ENCODE results near the gene PIGS.
"Not testable (repeated sequence)": the region's sequence is repeated elsewhere in the genome, so short reads cannot be mapped to it uniquely, and the experiment has no call there.

PIGS gene

DNA sequence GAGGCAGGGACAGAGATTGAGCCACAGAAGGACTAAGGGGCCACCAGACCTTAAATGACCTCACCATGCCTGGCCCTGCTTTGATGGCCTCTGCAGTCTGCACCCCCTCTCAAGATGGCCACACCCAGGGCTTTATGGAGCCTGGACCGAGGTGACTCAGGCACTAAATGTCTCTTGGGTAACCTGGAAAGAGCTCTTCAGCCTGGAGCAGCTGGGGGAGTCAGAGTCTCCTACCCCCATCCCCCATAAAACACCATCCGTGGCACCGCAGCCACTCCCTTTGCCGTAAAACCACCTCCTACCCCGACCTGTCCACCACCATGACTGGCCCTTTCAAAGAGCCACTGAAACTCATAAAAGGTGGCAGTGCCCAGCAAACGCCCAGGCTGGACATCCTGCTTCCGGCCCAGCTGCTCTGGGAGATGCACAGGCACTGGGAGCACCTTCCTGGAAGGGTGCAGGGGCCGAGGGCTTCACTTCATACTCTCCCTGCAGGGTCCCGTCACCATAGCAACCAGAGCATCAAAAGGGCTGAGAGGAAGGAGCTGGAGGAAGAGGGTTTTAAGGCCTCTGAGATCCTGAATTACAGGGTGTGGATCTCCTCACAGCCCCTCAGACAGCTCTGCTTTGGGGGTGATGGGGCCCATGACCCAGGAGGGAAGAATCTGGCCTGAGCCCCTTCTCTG is 42.9 kb downstream of the PIGS start:
- DNase-seq = no peak

- DNase-seq = no peak
Measured at GRCh38 chr17:28527859-28528258, 43.5 kb downstream of the PIGS start.

DNA sequence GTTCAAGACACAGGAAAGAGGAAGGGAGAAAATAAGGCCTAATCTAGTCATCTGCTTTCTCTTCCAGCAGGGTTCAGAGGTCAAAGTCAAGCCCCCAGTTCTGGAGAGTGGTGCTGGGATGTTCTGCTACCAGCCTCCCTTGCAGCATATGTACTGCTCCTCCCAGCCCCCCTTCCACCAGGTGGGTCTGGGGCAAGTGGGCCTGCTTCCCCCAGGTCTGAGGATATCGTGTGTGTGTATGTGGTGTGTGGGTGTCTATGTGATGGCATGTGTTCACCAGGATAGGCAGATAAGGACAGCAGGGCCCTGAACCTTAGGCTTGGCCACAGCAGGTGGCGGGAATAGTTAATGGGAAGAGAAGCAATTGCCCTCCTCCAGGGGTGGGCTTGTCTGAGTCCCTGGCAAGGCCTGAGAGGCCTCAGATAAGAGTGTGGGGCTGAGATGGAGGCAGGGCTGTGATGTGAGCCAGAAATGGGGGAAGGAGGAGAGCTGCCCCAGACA is 44.1 kb downstream of the PIGS start:
- no peak for DNase-seq

DNA sequence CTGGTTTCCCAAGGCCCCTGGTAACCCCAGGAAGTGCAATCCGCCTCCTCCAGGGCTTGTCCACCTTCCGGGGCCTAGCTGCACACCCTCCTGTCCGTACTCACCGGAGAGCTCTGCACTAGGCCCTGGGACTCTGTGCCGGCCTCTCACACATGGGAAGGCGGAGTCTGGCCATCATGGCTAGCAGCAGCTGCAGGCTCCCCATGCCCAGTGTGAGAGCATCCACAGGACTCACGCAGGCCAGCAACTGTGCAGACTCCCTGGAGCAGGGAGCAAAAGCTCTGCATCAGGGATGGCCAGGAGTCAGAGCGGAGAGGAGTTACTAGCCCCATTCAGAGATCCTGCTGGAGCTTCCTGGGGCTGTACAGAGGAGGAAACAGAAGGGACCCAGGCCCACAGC is 44.9 kb downstream of the PIGS start:
- DNase-seq = no peak

DNA sequence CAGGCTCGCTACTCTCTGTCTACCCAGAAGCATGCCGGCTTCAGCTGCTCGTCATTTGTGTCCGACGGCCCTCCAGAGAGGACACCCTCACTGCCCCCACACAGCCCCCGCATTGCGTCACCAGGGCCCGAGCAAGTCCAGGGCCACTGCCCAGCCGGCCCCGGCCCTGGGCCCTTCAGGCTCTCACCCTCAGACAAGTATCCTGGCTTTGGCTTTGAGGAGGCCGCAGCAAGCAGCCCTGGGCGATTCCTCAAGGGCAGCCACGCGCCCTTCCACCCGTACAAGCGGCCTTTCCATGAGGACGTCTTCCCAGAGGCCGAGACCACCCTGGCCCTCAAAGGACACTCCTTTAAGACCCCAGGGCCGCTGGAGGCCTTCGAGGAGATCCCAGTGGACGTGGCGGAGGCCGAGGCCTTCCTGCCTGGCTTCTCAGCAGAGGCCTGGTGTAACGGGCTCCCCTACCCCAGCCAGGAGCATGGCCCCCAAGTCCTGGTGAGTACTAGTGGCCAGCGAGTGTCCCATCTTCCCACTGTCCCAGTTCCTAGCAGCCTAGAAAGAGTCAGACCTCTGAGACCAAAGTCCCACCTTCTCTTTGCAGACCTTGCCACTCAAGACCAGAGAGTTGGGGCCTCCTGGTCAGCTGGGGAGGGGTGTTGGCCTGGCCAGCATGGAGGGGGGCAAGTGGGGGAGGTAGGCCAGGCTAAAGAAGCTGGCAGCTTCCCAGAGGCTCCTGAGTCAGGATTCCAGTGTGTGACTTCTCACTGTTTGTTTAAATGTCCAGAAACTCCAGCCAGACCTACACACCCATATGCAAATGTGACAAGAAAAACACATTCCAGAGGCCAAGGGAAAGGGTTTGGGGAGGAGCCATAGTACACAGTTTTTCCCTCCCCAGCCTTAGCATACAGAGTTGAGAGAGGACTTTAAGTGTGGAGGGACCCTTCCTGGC is 46.6 kb downstream of the PIGS start:
- DNase-seq = no peak

- DNase-seq = no peak
Measured at GRCh38 chr17:28523876-28524275, 47.4 kb downstream of the PIGS start.

GRCh38 chr17:28523186-28523585 is 48.1 kb downstream of the PIGS start:
- DNase-seq = no peak

DNA sequence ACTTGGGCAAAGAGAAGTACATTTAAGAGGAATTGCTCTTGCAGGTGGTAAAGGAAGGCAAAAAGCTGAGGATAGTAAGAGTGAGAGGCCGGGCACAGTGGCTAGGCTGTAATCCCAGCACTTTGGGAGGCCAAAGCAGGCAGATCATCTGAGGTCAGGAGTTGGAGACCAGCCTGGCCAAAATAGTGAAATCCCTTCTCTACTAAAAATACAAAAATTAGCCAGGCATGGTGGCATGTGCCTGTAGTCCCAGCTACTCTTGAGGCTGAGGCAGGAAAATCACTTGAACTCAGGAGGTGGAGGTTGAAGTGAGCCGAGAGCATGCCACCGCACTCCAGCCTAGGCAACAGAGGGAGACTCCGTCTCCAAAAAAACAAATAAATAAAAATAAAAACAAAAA is 49.0 kb downstream of the PIGS start:
- not testable (repeated sequence) for DNase-seq

DNA sequence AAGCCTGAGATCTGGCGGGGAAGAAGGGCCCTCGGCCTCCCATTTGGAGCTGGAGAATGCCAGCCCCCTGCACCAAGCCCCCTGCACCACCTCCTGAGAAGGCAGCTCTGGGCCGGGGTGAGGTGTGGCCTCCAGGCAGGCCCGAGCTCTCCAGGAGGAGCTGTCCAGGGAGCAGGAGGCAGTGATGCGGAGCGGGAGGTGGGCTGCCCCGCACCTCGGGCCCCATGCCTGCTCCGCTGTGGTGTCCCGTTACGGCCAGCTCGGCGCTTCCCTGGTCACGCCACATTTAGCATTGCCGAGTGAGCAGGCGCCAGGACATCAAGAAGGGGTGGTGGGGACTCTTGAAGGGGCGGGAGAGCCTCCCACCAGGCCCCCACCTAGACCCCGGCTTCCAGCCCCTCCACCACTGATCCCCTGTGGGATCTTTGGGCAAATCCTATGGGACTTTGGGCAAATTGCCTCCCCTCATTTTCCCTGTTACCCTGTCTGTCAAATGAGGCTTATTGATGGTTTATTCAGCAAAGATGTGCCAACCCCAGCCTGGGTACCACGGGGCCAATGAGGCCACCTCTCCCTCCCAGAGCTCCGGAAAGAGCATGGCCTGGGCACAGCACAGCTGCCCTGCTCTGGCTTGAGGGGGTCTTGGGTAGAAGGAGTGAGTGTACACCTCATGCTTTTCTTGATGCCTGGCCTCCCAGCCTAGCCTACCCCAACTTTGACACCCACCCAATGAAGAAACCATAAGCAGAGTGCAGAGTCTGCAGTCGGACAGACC is 49.8 kb downstream of the PIGS start:
- no peak for DNase-seq

DNA sequence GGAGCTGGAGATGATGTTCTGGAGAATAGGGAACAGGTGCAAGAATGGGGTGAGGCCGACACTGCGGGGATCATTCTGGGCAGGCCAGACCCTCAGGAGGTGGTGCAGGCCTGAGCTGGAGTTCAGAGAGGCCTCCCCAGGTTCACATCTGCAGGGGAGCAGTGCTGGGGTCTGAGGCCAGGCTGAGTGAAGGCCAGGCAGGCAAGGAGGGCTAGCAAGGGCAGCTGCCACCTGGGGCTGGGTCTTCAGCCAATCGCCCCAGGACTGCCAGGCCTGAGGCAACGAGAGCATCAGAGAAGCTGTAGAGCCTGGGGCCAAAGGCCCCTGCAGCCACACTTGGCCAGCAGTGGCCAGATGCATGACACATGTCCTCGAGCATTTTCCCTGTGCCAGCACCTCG is 50.6 kb downstream of the PIGS start:
- no peak for DNase-seq

GRCh38 chr17:28519236-28519635 is 52.1 kb downstream of the PIGS start:
- DNase-seq = no peak

GRCh38 chr17:28518578-28518977 is 52.7 kb downstream of the PIGS start:
- DNase-seq = no peak

DNA sequence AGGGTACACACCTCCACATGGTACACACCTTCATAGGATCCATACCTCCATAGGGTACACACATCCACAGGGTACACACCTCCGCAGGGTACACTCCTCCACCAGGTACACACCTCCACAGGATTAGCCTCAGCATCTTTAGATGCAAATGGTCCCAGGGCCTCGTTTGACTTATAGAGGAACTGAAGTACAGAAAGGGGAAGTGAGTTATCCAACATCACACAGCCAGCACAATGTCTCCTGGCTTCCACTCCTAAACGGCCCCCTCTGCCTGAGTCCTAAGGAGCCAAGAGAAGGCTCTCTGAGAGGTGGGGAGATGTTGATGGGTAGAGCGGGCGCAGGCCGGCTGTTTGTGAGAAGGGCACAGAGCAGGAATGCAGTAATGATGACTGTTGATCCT is 53.2 kb downstream of the PIGS start:
- no peak for DNase-seq

DNA sequence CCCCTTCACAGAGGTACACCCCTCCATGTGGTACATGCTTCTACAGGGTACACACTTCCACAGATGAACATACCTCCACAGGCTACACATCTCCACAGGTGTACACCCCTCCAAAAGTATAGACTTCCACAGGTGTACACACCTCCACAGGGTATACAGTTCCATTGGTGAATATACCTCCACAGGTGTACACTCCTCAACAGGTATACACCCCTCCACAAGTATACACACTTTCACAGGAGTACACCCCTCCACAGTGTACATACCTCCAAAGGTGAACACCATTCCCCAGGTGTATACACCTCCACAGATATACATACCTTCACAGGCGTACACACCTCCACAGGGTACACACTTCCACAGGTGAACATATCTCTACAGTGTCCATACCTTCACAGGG is 55.8 kb downstream of the PIGS start:
- DNase-seq = no peak

DNA sequence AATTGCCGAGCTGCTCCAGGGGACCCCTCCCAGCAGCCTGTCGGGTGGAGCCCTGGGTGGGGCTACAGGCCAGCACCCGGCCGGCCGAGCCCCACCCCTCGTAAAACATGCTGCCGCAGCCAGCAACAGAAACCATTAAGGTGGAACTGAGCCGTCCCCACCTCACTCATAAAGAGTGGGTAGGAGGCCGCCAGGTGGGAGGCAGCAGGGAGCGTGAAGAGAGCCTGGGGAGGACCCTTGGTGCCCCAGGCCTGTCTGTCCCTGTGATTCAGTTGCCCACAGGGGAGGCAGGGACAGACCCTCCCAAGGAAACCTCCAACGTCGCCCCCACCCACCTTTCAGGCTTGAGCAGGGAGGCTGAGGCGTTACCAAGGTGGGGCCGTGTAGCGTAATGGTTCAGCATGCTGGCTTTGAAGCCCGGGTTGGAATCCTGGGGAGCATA is 56.7 kb downstream of the PIGS start:
- DNase-seq = no peak

DNA sequence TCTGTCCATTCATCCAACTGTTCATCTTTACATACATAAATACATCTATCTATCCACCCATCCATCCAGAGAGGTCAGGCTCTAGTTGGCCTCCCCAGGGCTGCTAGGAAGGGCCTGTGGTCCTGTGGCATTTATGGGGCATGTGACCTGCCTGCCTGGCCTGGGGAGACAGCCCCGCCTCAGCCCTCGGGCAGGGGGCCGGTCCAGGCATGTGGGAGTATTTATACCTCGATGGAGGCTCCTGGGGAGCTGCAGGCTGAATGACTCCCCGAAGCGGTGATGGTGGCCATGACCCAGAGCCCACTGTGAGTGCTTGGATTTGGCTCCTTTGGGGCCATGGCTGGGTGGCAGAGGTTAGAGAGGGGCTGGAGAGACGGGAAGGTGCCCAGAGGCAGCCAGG is 57.8 kb downstream of the PIGS start:
- DNase-seq = no peak

- DNase-seq = no peak
Measured at GRCh38 chr17:28511858-28512461, 59.4 kb downstream of the PIGS start.

DNA sequence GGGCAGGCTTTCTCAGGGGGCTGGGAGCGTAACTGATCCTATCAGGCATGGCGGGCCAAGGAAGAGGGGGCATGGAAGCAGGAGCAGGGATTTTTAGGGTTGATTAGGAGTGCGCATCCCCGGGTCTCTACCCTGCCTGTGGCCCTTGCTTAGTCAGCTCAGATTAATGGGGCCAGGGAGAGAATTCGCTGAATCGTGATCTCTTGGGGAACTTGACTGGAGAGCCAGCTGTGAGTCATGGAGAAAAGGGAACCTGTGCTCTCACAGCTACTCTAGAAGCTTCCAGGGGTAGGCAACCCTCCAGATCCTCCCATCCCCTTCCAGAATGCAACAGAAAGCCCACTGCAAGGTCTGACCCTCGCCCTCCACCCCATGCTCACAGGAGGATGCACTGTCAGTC is 61.5 kb downstream of the PIGS start:
- no peak for DNase-seq

DNA sequence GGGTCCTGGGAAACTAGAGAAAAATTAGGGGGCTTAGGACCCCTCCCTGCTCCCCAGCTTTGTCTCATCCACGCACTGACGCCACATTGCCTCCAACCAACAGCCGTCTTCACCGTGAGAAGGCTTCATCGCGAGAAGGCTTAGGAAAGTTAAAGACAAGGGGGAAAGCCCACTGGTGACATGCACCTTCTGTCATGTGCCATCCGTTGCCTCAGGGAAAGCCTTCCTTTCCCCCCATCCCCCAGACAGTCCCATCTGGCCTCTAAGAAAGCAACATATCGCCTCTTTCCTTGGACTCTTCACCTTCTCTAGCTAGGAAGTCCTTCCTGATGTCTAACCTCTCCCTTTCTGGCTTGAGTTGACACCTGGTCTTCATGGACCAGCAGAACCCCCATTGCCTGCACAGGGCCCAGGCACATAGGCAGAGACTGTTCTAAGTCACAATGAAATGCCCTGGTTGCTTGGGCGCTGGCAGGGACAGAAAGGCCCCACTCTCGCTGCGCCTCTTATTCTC is 63.1 kb downstream of the PIGS start:
- DNase-seq = no peak

- no peak for DNase-seq
Measured at GRCh38 chr17:28507567-28508203, 63.6 kb downstream of the PIGS start.

GRCh38 chr17:28506763-28507487 is 64.4 kb downstream of the PIGS start:
- DNase-seq = no peak

Data from GF-D8 (cell line).